ENCODE data around the gene COL25A1. TPM values are rescaled to one million over a fixed set of nuclear protein-coding genes. Genes with fewer than 3 reads are reported as not detected.

COL25A1 gene
- total and polyA plus RNA-seq, 2 donors (not counting 3 experiments of a cell fraction or from before 2014, with no cell fraction given): 0.21 to 3.5 TPM

GRCh38 chr4:108972613-108973283 lies 329.7 kb downstream of the COL25A1 start:
- ChIA-PET POLR2A (no interaction called here), CTCF (no interaction called here)
- no peak for FAIRE-seq

More at GRCh38 chr4:108972613-108973283, 329.7 kb downstream of the COL25A1 start:
- H2AFZ ChIP-seq (ENCODE audit: low read depth, low read length): no peak overlapping the region
- no peaks in the 10 kb centered on the region for H3K9me3 ChIP-seq (replicated peaks; ENCODE audit: control insufficient read depth, insufficient read depth, low read length)
- no peak overlapping the region for H3K27ac ChIP-seq (ENCODE audit: insufficient read depth, low read depth, low read length)
- no peak for DNase-seq (ENCODE audit: low read depth, low spot score)
- H4K20me1 ChIP-seq (replicated peaks; ENCODE audit: control insufficient read depth, extremely low read depth, insufficient read depth, low read length): no peaks in the 10 kb centered on the region
- no peak overlapping the region for H3K4me2 ChIP-seq (ENCODE audit: insufficient read depth, low read length)
- TF ChIP-seq FOS (IDR thresholded peaks at IDR 0.05; ENCODE audit: borderline replicate concordance, insufficient read depth, low read length): no peak
- TF ChIP-seq GATA2 (IDR thresholded peaks at IDR 0.05; ENCODE audit: insufficient read depth, insufficient read length, low read depth, low read length): no peak
- TF ChIP-seq POLR2A (IDR thresholded peaks at IDR 0.05; ENCODE audit: low read depth, low read length): no peak
- TF ChIP-seq MYC (IDR thresholded peaks at IDR 0.05; ENCODE audit: low read depth, low read length): no peak
- TF ChIP-seq MAX (IDR thresholded peaks at IDR 0.05; ENCODE audit: insufficient read depth, insufficient read length): no peak
- no peak for TF ChIP-seq CTCF (IDR thresholded peaks at IDR 0.05; ENCODE audit: extremely low read depth in 1 of 2, insufficient read depth in 1 of 2, low read depth in 1 of 2, low read length in 2 of 2)
- dilution Hi-C loops (cut with MboI; ENCODE audit: extremely low pct_ligation_motif_present, low sequenced_read_pairs): no loop called here
- H3K4me1 ChIP-seq (ENCODE audit: control insufficient read depth, extremely low read depth, insufficient read depth, low read length): no peaks in the 10 kb centered on the region
- no peak overlapping the region for H3K4me3 ChIP-seq (replicated peaks in 1 of 3; ENCODE audit: insufficient read depth in 1 of 3, low read depth in 1 of 3, low read length in 3 of 3)
- H3K9ac ChIP-seq (replicated peaks; ENCODE audit: extremely low read depth, insufficient read depth, low read length): no peak overlapping the region
- H3K79me2 ChIP-seq (ENCODE audit: control insufficient read depth, insufficient read depth, low read length): no peaks in the 10 kb centered on the region
- intact Hi-C loops (cut with micrococcal nuclease): no loop called here
- BruUV-seq (replicated peaks): no TSS peak
- no peaks in the 10 kb centered on the region for H3K36me3 ChIP-seq (ENCODE audit: control insufficient read depth in 2 of 2, extremely low read depth in 1 of 2, insufficient read depth in 2 of 2, low read length in 2 of 2)
- no peaks in the 10 kb centered on the region for H3K27me3 ChIP-seq (ENCODE audit: control insufficient read depth in 2 of 2, insufficient read depth in 2 of 2, low read length in 2 of 2)
- no peaks in the 10 kb centered on the region for H3K9me1 ChIP-seq (replicated peaks; ENCODE audit: control insufficient read depth, extremely low read depth, insufficient read depth, low read length)
